RCC 7860 (cell line): Measurements from ENCODE around the gene CEP63.

Experiments used
- DNase-seq: peaks from one replicate; pipeline ENCODE4 v3.0.0-alpha.2; 2015; ENCODE audit warnings: low spot score
- FAIRE-seq: peaks from 2 replicates; lab custom pipeline; 2012; peaks lifted over from hg19 to GRCh38; lab: Jason Lieb, UNC

Gene CEP63

DNA sequence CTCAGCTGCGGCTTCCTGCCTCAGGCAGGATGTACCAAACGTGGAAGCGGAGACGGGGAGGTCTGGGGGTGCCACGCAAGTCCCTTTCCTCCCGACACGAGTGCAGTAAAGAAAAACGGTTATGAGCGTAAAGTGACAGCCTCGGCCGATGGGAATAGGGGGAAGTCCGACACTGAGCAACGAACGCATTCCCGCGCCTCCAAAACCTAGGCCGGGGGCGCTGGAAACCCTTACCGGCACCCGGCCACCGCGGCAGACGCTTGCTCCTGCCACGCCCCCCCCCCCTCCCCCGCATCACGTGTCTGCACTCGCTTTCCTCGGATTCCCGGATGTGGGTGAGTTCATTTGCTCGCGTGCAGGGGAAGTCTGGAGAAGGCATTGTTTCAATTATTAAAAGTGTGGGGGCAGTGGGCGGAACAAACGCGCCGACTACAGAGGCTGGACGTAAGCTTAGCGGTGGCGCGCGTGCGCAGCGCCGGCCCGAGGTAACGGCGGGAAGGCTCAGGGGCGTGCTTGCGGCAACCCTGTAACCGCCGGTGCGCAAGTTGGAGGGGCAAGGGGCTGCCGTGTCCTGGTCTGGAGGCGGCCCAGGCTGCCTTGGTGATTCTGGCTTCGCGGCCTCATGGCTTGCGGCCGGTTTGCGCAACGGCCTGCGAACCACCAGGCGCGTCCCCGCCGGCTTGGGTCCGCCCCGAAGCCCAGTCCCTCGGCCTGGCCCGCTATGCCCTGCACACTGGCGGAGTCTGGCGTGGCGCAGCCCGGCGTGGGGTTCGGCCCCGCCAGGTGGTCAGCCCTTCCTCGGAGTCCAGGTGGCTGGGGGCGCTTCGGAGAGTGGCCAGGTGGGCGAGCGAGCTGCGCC is at the start of gene CEP63, which contains the start of gene ANAPC13:
Gene CEP63 (plus strand): TSS at position 340 of the 859 bp plus-strand sequence. CDS start 9,264 bp downstream, outside the sequence.
Gene ANAPC13 (minus strand): TSS at position 268 of the 859 bp plus-strand sequence. CDS start 3,081 bp downstream, outside the sequence.
- FAIRE-seq (peak; percentile 55), DNase-seq (peak; percentile 97)

GRCh38 chr3:134437211-134437752 is 48.6 kb upstream of the CEP63 start:
- FAIRE-seq (no peak), DNase-seq (no peak)

- DNase-seq: no peak
- FAIRE-seq: no peak
Observed at GRCh38 chr3:134441321-134441720, 44.5 kb upstream of the CEP63 start.

DNA sequence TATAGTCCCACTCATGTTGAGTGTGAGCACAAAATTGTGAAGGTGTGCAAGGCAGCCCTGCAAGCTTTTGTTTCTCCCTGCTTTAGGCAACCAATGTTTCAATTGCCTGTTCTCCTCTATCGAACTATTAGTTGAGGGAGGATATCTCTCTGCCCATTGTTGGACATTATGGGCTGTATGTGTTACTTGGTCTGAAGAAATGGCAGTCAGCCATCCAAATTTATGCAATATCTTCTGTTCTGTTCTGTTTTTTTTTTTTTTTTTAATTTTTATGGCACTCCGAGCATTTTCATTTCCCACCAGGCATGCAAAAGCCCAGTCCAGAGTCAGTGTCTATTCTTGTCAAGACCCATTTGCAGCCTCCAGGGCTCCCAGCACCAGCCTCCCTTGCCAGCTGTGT is 44.0 kb upstream of the CEP63 start:
- FAIRE-seq (no peak), DNase-seq (no peak)

DNA sequence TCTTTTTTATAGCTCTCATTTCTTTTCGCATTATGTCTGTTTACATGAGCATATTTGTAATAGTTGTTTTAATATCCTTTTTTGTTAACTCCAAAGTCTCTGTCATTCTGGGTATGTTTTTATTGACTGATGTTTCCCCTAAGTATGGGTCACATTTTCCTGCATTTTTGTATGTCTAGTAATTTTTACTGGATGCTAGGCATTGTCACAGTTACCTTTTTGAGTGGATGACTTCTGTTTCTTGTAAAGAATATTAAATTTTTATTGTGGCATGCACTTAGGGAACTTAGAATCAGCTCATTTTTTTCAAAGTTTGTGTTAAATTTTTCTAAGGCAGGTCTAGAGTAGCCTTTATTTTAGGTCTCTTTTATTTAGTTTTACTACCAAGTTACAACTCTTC is 40.8 kb upstream of the CEP63 start:
- DNase-seq: no peak
- FAIRE-seq: no peak

DNA sequence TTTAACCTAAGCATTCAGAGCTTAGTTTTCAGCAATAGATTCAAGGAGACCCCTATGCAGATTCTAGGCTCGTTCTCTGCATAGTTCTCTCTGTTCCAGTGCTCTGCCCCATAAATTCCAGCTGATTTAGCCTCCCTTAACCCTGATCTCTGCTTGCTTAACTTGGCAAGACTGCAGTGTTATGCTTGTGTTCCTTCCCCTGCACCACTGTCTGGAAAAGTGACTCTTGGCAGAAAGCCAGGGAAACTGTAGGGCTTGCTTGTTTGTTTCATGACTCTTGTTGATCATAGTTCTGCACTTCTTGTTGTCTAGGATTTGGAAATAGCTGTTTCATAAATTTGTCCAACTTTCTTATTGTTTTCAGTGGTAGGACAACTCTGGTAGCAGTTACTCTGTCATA is 40.2 kb upstream of the CEP63 start:
- DNase-seq (no peak), FAIRE-seq (no peak)

DNA sequence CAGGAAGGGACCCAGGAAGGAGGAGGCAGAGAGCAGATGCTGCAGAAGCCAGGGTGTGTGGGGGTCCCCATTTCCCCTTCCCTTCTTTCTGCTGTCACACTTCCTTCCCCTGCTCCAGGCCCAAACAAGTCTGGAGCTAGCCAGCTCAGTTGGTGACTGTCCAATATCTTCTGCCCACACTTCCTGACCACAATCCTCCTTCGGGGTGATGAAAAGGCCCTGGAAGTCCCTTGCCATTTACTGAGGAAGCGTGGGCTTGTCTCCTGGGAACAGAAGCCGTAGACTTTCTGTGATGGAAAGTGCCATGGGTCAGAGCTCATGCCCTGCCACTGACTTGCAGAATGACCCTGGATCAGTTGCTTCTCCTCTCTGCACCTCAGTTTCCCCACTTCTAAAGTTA is 39.1 kb upstream of the CEP63 start:
- no peak for FAIRE-seq

GRCh38 chr3:134447351-134447750 is 38.5 kb upstream of the CEP63 start:
- FAIRE-seq (no peak), DNase-seq (no peak)

More for the DNA sequence above, 39.1 kb upstream of the CEP63 start:
- DNase-seq: peak; percentile 41

DNA sequence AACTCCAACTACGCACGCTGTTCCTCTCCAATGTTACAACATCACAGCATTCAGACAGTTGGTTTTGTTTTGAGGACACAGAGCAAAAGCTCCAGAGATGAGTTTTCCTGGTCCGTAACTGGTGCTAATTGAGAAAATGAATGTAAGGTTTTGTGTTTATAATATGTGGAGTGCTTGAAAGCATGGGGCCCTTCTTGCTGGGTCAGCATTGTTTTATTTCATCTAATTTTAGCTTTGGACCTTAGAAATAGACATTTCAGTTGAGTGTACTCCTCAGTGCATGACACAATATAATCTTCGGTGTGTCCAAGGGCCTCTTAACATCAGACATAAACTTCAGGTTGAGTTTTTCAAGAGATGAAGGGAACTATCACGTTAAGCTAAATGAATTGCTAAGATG is 37.2 kb upstream of the CEP63 start:
- DNase-seq (no peak), FAIRE-seq (no peak)

DNA sequence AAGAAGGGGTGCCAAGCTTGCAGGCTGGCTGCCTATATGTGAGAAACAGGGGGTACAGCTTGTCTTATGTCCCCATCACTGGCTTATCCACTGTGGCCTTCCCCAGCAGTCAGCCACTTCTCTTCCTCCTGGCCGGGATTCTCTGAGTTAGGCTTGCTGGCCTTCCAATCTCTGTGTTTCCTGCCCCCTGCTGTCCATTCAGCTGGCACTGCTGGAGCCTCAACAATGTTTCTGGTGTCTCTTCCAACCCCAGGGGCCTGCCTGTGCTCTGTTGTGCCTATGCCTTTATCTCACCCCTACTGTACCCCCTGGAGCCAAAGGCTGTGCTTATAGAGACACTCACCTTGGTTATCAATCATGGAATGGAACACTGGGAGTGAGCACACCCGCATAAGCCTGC is 36.6 kb upstream of the CEP63 start:
- DNase-seq: peak; percentile 21
- no peak for FAIRE-seq

DNA sequence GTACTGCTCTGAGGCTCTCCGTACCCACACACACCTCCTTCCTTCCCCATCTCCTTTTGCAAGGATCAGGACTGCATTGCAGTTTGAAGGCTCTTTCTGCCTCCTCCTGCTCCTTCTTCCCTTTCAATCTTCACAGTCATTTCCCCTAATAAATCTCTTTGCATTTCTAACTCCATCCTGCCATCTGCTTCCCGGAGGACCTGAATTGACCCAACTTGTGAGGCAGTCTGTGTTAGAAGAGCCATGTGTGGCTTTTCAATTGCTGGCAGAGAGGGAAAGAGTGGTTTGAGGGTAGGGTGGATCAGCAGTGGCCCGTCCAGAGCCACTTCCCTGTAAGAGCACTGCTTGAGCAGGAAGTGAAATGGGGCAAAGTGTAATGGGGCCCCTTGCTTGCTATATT is 35.9 kb upstream of the CEP63 start:
- no peak for DNase-seq
- no peak for FAIRE-seq

- no peak for FAIRE-seq
- DNase-seq: no peak
Observed at GRCh38 chr3:134453631-134454030, 32.2 kb upstream of the CEP63 start.

DNA sequence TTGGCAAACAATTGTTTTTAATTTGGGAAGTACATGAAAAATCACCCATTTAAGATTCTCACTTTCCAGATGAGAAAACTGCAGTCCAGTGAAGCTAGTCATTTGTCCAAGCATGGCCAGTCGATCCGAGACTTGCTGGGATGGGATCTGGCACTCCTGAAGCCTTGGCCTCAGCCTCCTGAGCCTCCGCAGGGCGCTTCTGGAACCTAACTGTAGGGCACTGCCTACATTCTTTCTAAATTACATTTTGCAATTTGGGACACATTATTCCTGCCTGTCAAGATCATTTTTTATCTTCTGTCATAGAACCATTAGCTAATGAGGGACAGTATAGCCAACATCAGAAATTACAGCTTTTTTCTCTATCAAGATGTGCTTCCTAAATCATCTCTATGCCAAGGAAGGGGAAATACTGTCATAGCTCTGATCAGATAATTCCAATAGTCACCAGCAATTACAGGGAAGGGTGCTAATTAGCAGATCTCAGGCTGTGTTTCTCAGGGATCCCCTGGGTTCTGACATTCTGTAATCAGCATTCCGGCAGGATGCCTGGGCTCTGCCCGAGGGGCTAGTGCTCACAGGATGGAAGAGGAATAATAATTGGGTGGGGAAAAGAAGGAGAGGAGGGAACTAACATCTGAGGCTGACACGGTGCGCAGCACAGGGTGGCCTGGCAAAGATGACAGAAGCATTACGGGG is 28.3 kb upstream of the CEP63 start:
- FAIRE-seq (no peak), DNase-seq (no peak)

DNA sequence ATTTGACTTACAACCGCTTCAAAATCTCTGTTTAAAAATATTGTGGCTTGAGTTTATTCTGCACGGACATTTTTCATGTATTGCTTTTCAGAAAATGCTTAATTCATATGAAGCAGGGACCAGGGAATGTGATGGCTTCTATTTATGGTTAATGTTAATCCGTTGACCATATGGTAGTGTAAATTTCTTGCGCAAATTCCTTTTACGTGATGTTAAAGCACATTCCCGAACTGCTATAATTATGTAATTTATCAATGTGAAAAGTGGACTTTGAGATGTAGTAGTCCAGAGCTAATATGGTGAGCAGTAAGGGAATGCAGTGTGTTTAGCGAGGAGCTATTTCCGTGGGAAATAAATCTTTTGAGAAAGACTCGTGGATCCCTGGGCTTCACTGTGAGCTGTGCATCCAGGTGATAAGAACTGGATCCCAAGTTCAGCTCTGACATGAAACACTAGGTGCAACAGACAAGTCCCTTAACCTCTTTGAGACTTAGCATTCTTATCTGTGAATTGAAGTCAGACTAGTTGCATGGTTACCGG is 27.4 kb upstream of the CEP63 start:
- FAIRE-seq (no peak), DNase-seq (no peak)

DNA sequence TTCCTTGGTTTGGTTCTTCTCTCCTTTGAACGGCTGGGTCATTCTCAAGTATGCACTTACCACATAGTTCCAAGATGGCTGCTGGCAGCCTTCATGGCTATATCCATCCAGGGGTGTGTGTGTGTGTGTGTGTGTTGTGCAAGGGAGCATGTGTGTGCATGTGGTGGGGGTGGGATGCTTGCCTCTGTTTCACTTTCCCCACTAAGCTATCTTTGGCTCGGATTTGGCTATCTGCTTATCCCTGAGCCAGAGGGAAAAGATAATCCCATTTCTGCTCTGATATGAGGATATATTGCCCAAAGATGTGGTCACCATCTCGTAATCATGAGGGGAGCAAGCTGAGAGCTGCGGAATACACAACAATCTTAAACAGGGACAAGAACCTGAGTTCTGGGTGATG is 26.3 kb upstream of the CEP63 start:
- DNase-seq (no peak), FAIRE-seq (no peak)

- FAIRE-seq (no peak), DNase-seq (no peak)
Observed at GRCh38 chr3:134460965-134461364, 24.9 kb upstream of the CEP63 start.

DNA sequence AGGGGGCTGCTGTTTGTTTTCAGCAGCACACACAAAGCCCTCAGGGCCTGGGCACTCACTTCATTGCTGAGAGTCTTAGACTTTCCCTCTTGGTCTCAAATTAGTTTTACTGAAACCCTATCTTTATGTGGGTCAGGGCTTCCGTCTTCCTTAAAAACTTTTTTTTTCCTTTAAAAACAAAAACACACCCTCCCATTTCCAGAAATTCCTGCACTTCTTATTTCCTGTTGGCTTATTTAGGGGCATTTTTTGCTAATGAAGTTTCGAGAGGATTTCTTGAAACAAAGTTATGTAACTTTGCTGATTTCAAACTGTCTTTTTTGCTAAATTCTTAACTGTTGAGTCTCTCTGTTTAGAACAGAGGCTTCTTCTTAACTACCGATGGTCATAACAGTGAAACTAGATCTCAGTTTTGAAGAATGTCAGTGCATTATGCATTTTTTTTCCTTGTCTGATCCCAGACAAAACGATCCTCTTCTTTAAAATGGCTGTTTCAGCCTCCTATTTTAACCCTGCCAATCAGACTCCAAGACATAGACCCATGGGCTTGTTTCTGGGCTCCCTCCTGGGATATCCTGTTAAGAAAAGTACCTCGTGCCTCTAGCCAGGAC is 23.4 kb upstream of the CEP63 start:
- FAIRE-seq: no peak
- no peak for DNase-seq

DNA sequence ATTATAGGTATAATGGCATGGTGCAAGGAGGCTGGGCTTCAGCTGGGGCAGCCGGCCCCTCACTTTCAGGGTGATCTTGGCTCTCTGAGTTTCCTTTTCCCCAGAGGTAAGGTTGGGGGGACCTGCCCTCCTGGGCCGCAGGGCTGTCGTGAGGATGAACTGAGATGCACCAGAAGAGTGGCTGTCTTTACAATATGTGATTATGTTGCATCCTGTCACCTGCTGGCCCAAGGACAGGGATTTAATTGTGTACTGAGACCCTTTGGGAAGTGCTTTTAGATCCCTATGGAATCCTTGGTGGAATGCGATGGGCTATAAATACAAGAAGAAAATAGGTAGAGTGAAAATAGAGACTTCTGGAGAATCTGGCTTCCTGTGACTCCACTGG is 22.2 kb upstream of the CEP63 start:
- FAIRE-seq (no peak), DNase-seq (no peak)

- no peak for FAIRE-seq
- no peak for DNase-seq
Observed at GRCh38 chr3:134464064-134464688, 21.7 kb upstream of the CEP63 start.

GRCh38 chr3:134464689-134465365 is 21.0 kb upstream of the CEP63 start:
- FAIRE-seq (no peak), DNase-seq (no peak)
